Measurements from ENCODE around the gene LSP1.

Gene LSP1

GRCh38 chr11:1847006-1847735, 5.7 kb upstream of the LSP1 start:
- no peak for DNase-seq (ENCODE audit: low read depth in 2 of 2, low spot score in 1 of 2)

- no peak for DNase-seq (ENCODE audit: low read depth in 2 of 2, low spot score in 1 of 2)
These were observed 4.8 kb upstream of the LSP1 start for GRCh38 chr11:1847926-1848639.

DNA sequence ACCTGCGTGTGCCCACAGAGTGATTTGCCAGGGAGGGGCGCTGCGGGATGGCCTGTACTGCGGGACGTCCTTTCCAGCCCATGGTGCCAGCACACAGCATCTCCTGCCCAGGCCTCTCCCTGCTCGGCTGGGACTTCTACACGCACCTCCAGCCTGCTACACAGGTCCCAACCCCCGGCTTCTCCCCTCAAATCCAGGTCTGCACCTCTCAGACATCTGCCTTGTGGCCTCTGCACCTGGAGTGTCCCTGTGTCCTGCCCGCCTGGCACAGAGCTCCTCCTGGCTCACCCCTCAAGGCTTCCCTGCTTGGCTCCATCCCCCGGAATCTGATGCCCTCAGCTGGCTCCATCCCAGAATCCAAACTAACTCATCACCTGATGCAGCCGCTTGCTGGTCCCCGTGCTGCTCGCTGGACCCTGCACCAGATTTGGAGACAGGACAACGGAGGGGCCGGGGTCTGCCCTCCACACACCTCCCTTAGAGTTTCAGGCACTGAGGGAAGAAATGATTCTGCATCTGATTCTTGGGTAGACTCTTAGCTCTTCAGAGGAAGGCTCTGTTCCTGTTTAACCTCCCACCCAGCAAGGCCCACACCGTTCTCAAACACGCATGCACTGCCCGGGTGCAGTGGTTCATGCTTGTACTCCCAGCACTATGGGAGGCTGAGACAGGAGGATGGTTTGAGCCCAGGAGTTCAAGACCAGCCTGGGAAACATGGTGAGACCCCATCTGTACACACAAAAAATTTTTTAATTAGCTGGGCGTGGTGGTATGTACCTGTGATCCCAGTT, 4.0 kb upstream of the LSP1 start:
- DNase-seq (ENCODE audit: low read depth in 2 of 2, low spot score in 1 of 2), result no peak

- no peak for DNase-seq (ENCODE audit: low read depth in 2 of 2, low spot score in 1 of 2)
These were observed 1.3 kb upstream of the LSP1 start for GRCh38 chr11:1851468-1852180.

- DNase-seq (ENCODE audit: low read depth in 2 of 2, low spot score in 1 of 2), result no peak
These were observed 510 bp upstream of the LSP1 start for GRCh38 chr11:1852271-1852876.

DNA sequence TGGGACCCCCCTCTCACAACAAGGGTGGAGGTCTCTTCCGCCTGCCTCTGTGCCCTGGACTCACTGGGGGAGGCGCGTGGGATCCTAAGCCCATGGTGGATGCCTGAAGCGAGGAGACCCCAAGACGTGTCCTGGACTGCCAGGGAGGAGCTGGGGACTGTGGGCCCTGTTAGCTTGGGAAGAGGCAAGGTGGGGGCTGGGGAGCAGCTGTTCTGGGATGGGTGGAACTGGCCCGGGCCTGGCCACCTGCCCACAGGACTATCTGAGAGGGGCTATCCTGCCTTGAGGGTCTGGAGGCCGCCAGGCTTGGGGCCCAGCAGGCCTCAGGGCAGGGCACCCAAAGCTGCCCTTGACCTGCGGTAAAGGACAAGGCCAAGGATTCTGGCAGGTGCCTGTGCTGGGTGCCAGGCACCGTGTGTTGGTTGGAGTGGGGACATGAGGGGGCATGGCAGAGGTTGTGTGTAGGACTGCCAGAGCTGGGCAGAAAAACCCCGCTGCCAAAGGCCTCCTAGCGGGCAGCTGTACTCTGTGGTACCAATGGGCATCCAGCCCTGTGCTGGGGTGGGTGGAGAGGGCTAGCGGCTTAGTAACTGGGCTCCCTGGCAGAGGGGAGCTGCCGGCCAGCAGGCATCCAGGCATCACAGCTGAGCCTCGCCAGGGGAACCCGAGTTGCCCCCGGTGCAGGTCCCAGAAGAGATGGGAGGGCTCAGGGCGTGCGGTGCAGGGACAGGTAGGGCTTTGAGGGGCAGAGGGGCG, 670 bp downstream of the LSP1 start:
- no peak for DNase-seq (ENCODE audit: low read depth in 2 of 2, low spot score in 1 of 2)

DNA sequence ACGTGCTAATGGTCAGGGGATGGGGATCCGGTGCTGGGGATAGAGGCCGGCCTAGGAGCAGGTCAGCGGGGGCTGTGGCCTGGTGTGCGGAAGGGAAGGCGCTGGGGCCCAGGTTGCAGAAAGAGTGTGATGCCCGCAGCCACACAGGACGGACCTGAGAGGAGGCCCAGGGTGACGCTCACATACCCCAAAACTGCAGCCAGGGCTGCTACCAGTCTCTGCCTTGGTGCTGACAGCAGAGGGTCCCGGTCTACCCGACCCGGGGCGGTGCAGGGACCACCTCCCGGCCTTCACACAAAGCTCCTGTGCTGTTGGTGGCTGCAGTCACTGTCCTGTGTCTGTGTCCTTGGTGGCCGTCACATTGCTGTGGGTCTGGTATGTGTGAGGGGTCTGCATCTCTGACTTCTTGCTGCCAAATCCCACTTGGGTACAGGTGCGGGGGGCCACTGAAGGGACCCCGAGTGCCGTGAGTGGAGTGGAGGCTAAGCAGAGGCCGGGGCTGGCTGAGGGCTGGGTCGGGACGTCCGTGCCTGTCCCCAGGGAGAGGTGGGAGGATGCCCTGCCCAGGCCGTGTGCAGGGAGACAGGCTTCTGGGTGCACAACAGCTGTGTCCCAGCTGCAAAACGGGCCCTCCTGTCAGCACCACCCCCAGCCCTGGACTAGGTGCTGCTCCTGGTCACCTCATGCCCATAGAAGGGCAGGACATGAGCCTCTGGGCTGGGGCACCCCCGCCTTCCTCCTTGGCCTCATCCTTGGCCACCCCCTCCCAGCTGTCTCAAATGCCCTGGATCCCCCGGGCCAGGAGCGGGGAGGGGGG, 1.5 kb downstream of the LSP1 start:
- DNase-seq (ENCODE audit: low read depth in 2 of 2, low spot score in 1 of 2), result no peak

- DNase-seq (ENCODE audit: low read depth in 2 of 2, low spot score in 1 of 2), result no peak
These were observed 2.3 kb downstream of the LSP1 start for GRCh38 chr11:1854949-1855885.

GRCh38 chr11:1855886-1856265, 3.0 kb downstream of the LSP1 start:
- no peak for DNase-seq (ENCODE audit: low read depth in 2 of 2, low spot score in 1 of 2)

GRCh38 chr11:1856306-1857005, 3.6 kb downstream of the LSP1 start:
- DNase-seq (ENCODE audit: low read depth in 2 of 2, low spot score in 1 of 2), result no peak

GRCh38 chr11:1857064-1857463, 4.2 kb downstream of the LSP1 start:
- DNase-seq (ENCODE audit: low read depth in 2 of 2, low spot score in 1 of 2), result no peak

- no peak for DNase-seq (ENCODE audit: low read depth in 2 of 2, low spot score in 1 of 2)
These were observed 5.3 kb downstream of the LSP1 start for GRCh38 chr11:1858154-1858553.

DNA sequence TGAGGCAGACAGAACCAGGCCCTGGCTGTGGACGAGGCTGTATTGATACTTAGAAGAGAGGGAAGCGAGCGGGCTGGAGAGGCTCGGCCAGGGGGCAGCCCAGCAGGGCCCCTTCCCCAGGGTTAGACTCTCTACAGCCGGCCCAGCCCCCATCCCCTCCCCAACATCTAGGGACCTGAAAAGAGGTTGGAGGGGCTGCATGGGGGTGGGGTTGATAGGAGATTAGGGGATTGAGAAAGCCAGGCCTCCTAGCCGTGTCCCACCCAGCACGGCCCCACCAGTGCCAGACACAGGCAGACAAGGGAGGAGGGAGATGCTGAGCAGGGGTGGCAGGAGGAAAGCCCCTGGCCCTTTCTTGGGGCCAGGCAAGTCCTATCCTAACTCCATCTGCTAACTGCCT, 5.7 kb downstream of the LSP1 start:
- DNase-seq (ENCODE audit: low read depth in 2 of 2, low spot score in 1 of 2), result no peak

- no peak for DNase-seq (ENCODE audit: low read depth in 2 of 2, low spot score in 1 of 2)
These were observed 6.1 kb downstream of the LSP1 start for GRCh38 chr11:1859004-1859403.

DNA sequence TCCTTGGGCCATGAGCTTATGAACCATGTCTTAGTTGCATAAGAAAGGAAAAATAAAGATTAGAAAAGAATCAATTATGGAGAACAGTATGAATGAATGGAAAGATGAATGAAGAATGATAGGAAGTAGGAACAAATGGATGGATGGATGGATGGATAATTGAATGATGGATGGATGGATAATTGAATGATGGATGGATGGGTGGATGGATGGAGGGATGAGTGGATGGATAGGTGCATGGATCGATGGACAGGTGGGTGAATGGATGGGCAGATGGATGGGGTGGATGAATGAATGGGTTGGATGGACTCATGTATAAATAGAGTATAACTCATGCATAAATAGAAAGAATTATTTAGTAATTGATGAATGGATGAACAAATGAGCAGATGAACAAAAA, 7.2 kb downstream of the LSP1 start:
- no peak for DNase-seq (ENCODE audit: low read depth in 2 of 2, low spot score in 1 of 2)

- no peak for DNase-seq (ENCODE audit: low read depth in 2 of 2, low spot score in 1 of 2)
These were observed 8.8 kb downstream of the LSP1 start for GRCh38 chr11:1861435-1862411.

All from stimulated activated CD8-positive, alpha-beta memory T cell treated with anti-CD3 and anti-CD28 coated beads, Interleukin-4, amount 100 ng/mL, for 1 hour (primary cell).